ENCODE results near the gene SRGAP3.

The SRGAP3 gene

DNA sequence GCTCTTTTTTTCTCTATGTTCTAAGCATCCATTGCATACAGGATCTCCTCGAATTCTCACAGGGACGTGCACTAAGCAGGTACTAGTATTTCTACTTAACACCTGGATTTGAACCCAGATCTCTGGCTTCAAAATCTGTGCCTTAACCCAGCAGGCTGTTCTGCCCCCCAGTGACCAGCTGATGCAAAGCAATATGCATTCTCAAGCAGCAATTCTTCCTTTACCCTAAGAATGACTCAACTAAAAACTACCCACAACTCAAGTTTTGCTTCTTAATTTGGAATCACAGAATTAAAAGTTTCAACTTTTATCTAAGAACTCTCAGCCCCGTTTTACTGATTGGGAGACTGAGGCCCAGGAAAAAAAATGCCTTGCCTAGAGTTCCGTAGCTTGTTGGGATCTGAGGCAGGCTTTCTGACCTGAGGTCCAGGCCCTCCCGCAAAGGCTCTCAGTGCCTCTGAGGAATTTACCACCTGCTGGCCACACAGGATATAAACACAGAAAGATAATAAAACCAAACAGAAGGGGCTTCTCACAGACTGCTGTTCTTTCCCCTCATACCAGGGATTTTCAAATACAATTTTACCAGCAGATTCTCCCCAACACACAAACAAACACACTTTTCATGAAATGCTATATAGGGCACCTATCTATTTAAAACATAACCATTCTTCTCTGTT is 170.7 kb downstream of the SRGAP3 start:
- DNase-seq (ENCODE audit: low read depth) = no peak
- H3K4me3 ChIP-seq (ENCODE audit: low read depth, low read length) = no peak overlapping the region

DNA sequence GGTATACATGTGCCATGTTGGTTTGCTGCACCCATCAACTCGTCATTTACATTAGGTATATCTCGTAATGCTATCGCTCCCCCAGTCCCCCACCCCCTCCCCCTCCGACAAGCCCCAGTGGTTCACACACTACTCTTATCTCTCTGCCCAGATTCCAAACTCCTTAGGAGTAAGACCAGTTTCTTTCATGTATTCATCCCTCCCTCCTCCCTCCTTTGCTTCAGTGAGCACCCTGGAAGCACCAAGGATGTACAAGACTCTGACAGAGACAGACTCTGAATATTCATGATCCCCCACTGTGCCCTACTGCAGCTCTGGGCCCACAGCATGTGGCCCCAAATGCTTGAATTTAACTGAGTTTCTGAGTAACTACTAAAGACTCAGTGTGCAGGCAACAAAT is 172.4 kb downstream of the SRGAP3 start:
- H3K4me3 ChIP-seq (ENCODE audit: low read depth, low read length) = no peak overlapping the region
- no peak for DNase-seq (ENCODE audit: low read depth)

DNA sequence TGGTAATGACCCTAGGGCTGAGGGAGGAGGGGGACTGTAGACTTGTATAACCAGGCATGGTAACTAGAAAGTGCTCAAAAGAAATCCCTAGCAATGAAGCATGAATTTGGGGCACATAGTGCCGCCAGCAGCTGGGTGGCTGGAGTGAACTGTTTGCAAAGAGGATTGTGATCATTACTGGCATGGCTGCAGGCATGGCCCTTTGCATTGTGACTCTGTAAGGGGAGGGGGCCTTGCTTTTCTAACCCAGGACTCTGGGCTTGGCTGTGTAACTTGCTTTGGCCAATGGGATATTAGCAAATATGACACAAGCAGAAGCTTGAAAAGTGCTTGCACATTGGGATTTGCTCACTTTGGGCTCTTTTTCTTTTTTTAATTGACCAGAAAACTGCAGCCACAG is 173.7 kb downstream of the SRGAP3 start:
- no peak overlapping the region for H3K4me3 ChIP-seq (ENCODE audit: low read depth, low read length)

GRCh38 chr3:9074079-9074478 is 175.4 kb downstream of the SRGAP3 start:
- no peak for DNase-seq (ENCODE audit: low read depth)
- no peak overlapping the region for H3K4me3 ChIP-seq (ENCODE audit: low read depth, low read length)

More for the DNA sequence above, 173.7 kb downstream of the SRGAP3 start:
- DNase-seq (ENCODE audit: low read depth) = no peak

DNA sequence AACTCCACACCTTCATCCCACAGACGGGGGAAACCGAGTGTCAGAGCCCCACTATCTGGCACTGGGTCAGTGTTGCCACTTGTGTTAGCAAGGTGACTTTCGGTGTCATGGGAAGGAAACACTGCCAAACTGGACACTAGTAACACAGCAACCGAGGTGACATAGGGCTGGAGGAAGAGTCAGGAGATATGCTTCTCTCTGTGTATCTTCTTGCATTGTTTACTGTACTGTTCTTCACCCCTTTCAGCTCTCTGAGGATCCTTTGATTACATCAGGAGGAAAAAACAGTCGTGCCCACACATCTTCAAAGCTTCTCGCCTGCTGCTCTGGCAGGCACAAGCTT is 176.8 kb downstream of the SRGAP3 start:
- no peak for DNase-seq (ENCODE audit: low read depth)
- no peak overlapping the region for H3K4me3 ChIP-seq (ENCODE audit: low read depth, low read length)

DNA sequence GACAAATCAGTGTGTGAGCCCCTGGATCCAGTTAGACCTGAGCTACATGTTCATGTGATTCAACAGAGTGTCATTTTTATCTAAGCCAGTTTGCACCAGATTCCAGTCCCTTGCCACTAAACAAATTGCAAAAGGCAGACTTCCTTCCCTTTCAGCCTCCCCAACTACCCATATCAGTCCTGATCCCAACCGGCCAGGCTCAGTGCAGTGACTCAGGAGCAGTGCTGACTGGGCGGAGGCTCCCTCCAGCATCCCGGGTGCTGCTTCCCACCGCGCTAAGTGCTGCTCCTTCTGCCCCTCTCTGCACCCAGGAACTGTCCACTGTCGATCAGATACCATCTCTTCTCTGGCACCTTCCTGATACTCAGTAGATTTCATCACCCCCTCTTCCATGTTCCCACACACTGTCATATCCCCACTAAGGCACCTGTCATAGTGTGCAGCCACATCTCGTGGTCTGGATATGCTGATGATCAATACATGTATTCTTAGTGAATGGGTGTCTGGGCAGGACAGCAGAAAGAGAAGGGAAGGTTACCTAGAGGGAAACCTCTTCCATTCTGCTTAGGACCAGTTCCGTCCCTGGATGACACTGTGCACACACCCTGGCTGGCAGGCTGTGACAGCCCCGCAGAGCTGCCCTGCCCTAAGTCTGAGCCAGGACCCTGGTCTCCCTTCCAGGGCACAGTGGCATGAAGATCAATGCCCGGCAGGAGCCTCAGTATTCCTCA is 177.3 kb downstream of the SRGAP3 start:
- H3K4me3 ChIP-seq (ENCODE audit: low read depth, low read length) = no peak overlapping the region

GRCh38 chr3:9070961-9071360 is 178.5 kb downstream of the SRGAP3 start:
- no peak overlapping the region for H3K4me3 ChIP-seq (ENCODE audit: low read depth, low read length)
- DNase-seq (ENCODE audit: low read depth) = no peak

More for the DNA sequence above, 177.3 kb downstream of the SRGAP3 start:
- DNase-seq (ENCODE audit: low read depth) = no peak

- H3K4me3 ChIP-seq (ENCODE audit: low read depth, low read length) = no peak overlapping the region
- DNase-seq (ENCODE audit: low read depth) = no peak
Observed at GRCh38 chr3:9069971-9070370, 179.5 kb downstream of the SRGAP3 start.

DNA sequence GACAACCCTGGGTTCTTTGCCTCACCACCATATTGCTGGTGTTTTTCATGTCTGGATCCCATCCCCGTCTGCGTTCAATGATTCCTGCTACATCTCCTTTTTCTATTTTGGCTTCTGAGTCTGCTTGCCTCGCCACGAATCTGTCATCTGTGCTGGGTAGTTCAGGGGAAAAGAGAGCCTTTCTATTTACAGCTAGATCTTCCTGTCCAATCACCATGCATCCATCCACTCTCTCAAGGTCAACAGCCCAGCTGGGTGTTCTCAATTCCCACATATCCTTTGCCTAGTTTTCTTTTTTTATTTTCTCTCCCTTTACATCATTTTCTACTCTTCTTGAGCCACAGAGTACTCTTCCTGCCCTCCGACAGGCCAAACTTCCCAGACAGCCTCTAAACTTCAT is 181.4 kb downstream of the SRGAP3 start:
- DNase-seq (ENCODE audit: low read depth) = no peak
- no peak overlapping the region for H3K4me3 ChIP-seq (ENCODE audit: low read depth, low read length)

GRCh38 chr3:9067352-9067975 is 182.0 kb downstream of the SRGAP3 start:
- peak; percentile 30 for DNase-seq (ENCODE audit: low read depth)
- no peak overlapping the region for H3K4me3 ChIP-seq (ENCODE audit: low read depth, low read length)

DNA sequence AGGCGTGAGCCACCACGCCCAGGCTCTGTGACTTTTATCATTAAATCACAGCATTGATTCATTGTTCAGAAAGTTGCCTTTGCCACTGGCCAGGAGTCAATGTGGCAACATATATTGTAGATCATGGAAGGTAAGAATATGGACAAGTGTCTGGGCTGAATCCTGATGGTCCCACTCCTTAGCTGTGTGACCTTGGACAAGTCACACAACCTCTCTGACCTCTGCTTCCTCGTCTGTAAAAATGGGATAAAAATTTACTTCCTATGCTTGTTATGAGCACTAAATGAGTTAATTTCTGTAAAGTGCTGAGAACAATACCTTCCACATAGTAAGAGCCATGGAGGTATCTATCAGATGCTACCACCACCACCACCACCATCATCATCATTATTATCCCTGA is 182.7 kb downstream of the SRGAP3 start:
- DNase-seq (ENCODE audit: low read depth) = no peak

GRCh38 chr3:9066141-9066540 is 183.3 kb downstream of the SRGAP3 start:
- DNase-seq (ENCODE audit: low read depth) = no peak
- H3K4me3 ChIP-seq (ENCODE audit: low read depth, low read length) = no peak overlapping the region

More for the DNA sequence above, 182.7 kb downstream of the SRGAP3 start:
- H3K4me3 ChIP-seq (ENCODE audit: low read depth, low read length) = no peak overlapping the region

GRCh38 chr3:9064850-9065249 is 184.6 kb downstream of the SRGAP3 start:
- no peak overlapping the region for H3K4me3 ChIP-seq (ENCODE audit: low read depth, low read length)

DNA sequence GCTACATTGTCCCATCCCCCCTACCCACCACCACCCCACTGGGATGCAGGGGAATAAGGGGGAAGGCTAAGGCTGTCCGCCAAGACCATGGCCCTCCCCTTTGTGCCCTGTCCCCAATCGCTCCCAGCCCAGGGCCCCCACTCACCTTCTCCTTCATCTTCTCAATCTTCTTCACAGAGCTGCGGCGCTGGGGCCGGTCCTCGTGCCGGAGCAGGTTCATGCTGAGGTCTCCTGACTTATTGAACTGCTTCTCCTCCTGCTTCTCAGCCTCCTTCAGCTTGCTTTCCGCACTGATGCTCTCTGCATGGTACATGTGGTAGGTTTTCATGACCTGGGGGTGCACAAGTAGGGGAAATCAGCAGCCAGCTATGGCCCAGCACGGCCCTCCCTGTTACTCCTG is 185.2 kb downstream of the SRGAP3 start:
- DNase-seq (ENCODE audit: low read depth) = no peak
- no peak overlapping the region for H3K4me3 ChIP-seq (ENCODE audit: low read depth, low read length)

More at GRCh38 chr3:9064850-9065249, 184.6 kb downstream of the SRGAP3 start:
- DNase-seq (ENCODE audit: low read depth) = peak; percentile 25

DNA sequence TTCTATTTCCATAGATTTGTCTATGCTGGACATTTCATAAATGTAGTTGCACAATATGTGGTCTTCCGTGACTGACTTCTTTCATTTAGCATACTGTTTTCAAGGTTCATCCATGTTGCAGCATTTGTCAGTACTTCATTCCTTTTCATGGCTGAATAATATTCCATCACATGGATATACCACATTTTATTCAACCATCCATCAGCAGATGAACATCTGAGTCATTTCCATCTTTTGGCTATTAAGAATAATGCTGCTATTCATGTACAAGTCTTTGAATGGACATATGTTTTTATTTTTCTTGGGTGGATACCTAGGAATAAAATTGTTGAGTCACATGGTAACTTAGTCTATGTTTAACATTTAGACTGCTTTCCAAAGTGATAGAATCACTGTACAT is 186.9 kb downstream of the SRGAP3 start:
- no peak for DNase-seq (ENCODE audit: low read depth)
- no peak overlapping the region for H3K4me3 ChIP-seq (ENCODE audit: low read depth, low read length)

- no peak overlapping the region for H3K4me3 ChIP-seq (ENCODE audit: low read depth, low read length)
Observed at GRCh38 chr3:9061634-9062033, 187.8 kb downstream of the SRGAP3 start.

DNA sequence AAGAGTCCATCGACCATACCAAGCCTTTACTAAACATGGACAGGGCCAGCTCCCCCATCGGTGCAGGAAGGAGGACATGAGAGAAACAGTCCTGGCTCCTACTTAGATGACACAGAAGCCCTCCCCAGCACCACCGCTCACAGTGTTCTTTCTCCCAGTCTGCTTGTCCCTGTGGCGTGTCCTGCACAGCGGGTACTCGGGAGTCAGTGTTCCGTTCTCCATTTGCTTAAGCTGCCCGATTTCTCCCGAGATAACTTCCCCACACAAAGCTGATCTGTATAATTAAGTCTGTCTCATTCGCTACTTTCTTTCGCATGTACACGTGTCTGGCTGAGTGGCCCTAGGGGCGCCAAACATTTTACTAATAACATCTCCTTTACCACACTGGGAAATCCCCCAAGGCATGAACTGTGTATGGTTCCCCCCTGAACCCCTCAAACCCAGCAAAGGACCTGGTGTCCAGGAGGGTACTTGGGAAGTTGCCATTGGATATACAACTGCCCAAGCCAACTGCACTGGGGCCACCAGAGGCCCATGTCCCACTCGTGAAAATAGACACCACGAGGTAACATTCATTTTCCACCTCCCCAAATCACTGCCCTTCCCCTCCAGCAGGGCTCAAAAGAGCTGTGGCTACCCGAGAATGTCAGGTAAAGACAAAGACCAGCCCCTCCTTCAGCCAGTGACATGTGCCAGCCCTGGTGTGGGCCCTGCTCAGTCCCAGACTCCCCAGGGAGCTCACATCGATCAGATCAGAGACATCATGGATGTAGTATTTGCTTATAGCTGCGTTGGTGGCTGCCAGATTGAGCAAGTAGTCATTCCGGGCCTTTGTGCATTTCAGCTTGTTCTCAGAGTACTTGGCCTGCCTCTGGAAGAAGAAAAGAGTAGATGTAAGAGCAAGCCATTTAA is 189.7 kb downstream of the SRGAP3 start:
- no peak for DNase-seq (ENCODE audit: low read depth)
- H3K4me3 ChIP-seq (ENCODE audit: low read depth, low read length) = no peak overlapping the region

More at GRCh38 chr3:9061634-9062033, 187.8 kb downstream of the SRGAP3 start:
- DNase-seq (ENCODE audit: low read depth) = no peak

DNA sequence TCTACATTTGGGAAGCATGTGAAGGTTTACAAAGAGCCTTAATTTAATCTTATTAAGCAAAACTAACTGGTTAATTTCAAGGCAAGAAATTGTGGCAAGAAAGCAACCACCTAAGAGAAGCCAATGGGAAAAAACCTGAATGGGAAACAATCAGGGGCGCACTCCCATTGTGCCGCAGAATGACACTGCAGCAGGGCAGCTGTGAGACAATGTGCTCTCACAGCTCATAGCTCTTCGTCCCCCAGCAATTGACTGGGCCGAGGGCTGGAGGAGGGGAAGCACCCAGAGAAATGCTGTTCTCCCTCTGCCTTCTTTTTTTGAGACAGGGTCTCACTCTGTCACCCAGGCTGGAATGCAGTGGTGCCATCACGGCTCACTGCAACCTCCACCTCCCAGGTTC is 192.9 kb downstream of the SRGAP3 start:
- H3K4me3 ChIP-seq (ENCODE audit: low read depth, low read length) = no peak overlapping the region
- no peak for DNase-seq (ENCODE audit: low read depth)

GRCh38 chr3:9047452-9048346 is 201.7 kb downstream of the SRGAP3 start:
- H3K4me3 ChIP-seq (ENCODE audit: low read depth, low read length) = no peak overlapping the region
- no peak for DNase-seq (ENCODE audit: low read depth)
